GM18508 (cell line): ENCODE measurements around the gene MEIOC.
"Not testable (repeated sequence)": the region's sequence is repeated elsewhere in the genome, so short reads cannot be mapped to it uniquely, and the experiment has no call there.

Experiments
- ATAC-seq: cut with Tn5 transposase; IDR thresholded peaks from one replicate; pipeline ENCODE4 v1.9.1; 2021; ENCODE audit warnings: moderate number of reproducible peaks; ENCODE audit not compliant: insufficient read depth, unreplicated experiment

MEIOC gene

GRCh38 chr17:44646280-44646679, 10.0 kb upstream of the MEIOC start:
- ATAC-seq, result no peak

DNA sequence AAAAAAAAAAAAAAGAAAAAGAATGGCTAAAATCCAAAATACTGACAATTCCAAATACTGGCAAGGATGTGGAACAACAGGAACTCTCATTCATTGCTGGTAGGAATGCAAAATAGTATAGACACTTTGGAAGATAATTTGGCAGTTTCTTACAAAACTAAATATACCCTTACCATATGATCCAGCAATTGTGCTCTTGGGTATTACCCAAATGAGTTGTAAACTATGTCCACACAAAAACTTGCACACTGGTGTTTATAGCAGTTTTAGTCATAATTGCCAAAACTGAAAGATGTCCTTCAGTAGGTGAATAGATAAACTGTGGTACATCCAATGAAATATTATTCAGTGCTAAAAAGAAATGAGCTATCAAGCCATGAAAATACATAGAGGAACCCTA, 8.5 kb upstream of the MEIOC start:
- ATAC-seq, result no peak

- ATAC-seq, result no peak
Measured at GRCh38 chr17:44648963-44649362, 7.3 kb upstream of the MEIOC start.

DNA sequence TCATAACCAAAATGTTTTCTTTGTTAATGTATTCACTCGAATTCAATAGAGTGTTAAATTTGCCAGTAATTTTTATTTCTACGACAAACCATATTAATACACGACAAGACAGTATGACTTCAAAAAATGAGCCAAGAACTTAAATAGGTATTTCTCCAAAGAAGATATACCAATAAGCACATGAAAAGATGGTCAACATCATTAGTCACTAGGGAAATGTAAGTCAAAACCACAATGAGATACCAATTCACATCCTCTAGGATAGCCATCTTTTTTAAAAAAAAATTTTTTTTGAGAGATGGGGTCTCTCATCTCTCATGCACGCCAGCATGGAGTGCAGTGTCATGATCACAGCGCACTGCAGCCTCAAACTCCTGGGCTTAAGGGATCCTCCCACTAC, 5.0 kb upstream of the MEIOC start:
- no peak for ATAC-seq

DNA sequence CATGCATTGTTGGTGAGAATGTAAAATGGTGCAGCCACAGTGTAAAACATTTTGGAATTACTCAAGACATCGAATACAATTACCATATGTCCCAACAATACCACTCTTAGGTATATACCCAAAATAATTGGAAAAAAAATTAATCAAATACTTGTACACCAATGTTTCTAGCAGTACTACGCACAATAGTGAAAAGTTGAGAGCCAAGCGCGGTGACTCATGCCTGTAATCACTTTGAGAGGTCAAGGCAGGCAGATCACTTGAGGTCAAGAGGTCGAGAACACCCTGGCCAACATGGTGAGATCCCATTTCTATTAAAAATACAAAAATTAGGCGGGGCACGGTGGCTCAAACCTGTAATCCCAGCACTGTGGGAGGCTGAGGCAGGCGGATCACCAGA, 3.5 kb upstream of the MEIOC start:
- no peak for ATAC-seq

DNA sequence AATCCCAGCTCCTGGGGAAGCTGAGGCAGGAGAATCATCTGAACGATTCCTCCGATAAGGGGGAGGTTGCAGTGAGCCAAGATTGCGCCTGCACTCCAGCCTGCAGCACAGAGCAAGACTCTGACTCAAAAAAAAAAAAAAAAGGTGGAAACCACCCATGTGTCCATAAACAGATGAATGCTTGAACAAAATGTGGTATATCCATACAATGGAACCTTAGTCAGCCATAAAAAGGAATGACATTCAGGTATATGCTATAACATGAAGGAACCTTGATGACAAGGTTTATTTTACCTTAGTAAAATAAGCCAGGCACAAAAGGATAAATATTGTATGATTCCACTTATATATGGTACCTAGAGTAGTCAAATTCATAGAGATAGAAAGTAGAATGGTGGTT, 2.9 kb upstream of the MEIOC start:
- ATAC-seq, result no peak

GRCh38 chr17:44653954-44654353, 2.3 kb upstream of the MEIOC start:
- ATAC-seq, result no peak

DNA sequence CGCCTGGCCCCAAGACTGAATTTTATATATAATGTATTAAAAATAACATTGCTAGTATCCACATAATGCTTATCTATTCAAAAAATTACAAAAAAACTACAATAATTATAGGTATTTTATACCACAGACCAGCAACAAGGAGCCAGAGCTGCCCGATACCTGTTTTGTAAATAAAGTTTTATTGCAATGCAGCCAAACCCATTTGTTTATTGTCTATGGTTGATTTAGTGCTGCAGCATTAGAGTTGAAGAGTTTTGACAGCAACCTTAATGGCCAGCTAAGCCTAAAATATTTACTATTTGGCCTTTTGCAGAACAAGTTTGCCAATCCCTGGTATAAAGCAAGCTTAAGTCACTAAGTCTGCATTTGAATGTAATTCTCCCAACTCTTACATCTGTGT, 5.6 kb downstream of the MEIOC start:
- no peak for ATAC-seq

DNA sequence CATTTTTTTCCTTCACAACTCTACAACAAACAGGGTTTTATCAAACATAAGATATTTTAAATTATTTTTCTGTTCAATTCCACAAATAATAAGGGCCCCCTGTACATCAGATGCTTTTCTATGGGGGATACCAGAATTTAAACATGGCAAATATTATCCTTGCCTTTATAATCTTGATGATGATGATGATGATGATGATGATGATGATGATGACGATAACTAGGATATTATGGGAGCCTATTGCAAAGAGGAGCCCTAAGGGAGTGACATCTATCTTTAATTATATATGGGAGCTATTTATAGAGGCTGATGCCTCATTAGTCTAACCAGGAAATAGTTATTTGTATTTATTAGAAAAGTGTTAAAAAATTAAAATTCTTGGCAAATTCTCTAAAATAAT, 6.8 kb downstream of the MEIOC start:
- ATAC-seq, result no peak

DNA sequence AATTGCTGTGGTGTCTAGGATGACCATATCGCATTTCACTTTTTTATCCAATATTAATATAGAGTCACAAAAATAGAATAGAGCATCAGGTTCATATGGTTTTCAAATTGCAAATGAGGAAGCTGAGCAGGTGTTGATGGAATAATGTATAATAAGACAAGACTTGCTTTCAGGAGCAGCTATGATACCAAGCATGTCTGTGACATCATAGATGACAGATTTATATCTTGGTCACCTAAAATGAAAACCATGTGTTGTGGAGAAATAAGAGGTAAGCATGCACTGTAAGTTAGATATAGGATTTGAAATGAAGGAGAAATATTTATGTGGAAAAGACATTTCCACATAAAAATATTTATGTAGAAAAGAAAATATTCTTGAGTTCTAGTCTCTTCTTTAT, 8.6 kb downstream of the MEIOC start:
- no peak for ATAC-seq

DNA sequence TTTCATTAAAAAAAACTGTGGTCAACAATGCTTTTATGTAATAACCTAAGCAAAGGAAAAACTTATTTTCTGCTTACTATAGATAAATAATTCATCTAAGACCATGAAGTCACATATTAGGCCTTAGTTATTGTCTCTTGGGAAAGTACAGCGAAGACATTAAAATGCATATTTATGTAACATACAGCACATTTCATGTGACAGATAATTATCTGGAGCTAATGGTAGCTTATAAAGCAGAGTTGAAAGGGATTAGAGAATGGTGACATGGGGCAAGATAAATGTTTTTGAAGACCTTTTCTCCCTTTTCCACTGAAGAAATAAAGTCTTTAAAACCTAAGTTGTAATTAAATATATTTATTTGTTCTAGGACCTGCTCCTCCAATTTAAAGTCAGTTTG, 9.7 kb downstream of the MEIOC start:
- no peak for ATAC-seq

GRCh38 chr17:44672479-44673093, 16.3 kb downstream of the MEIOC start:
- ATAC-seq, result no peak

GRCh38 chr17:44673893-44674292, 17.6 kb downstream of the MEIOC start:
- no peak for ATAC-seq

- ATAC-seq, result no peak
Measured at GRCh38 chr17:44677136-44677535, 20.9 kb downstream of the MEIOC start.

DNA sequence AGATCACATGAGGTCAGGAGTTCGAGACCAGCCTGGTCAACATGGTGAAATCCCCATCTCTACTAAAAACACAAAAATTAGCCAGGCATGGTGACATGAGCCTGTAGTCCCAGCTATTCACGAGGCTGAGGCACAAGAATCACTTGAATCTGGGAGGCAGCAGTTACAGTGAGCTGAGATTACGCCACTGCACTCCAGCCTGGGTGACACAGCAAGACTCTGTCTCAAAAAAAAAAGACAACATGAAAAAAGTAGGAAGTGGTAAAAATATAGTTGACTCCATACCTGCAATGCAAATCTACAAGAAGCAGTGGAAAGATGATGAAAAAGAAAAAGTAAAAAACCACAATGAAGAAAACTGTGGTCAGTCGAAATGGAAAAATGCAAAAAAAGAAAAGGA, 27.0 kb downstream of the MEIOC start:
- not testable (repeated sequence) for ATAC-seq

- no peak for ATAC-seq
Measured at GRCh38 chr17:44687756-44688155, 31.5 kb downstream of the MEIOC start.

GRCh38 chr17:44688200-44688599, 31.9 kb downstream of the MEIOC start:
- no peak for ATAC-seq

- ATAC-seq, result no peak
Measured at GRCh38 chr17:44688675-44689476, 32.6 kb downstream of the MEIOC start.

GRCh38 chr17:44689477-44690217, 33.4 kb downstream of the MEIOC start, which contains the start of gene CCDC43:
Gene CCDC43, minus strand, starts transcription at chr17:44689776. Its CDS starts 23 bp downstream, at chr17:44689753.
- ATAC-seq, result no peak

- not testable (repeated sequence) for ATAC-seq
Measured at GRCh38 chr17:44690746-44691306, 34.6 kb downstream of the MEIOC start.

DNA sequence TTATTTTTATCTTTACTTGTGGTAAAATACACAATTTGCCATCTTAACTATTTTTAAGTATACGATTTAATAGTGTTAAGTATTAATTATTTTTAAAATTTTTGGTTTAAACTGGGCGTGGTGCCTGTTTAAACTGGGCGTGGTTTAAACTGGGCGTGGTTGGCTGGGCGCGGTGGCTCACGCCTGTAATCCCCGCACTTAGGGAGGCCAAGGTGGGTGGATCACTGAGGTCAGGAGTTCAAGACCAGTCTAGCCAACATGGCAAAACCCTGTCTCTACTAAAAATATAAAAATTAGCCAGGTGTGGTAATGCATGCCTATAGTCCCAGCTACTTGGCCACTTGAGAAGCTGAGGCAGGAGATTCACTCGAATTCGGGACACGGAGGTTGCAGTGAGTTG, 37.3 kb downstream of the MEIOC start:
- no peak for ATAC-seq
